Erythroblast (primary cell): ENCODE results near the gene DOCK2.

Experiments used
- DNase-seq, 2 experiments: peaks; one replicate each; lab custom pipeline; 2025; lab: John Stamatoyannopoulos, UW
- GATA1 ChIP-seq: IDR thresholded peaks from 2 replicates; pipeline ENCODE4 v1.6.1; 2011; ENCODE audit warnings: low read depth, mild to moderate bottlenecking, control low read depth, low read length, moderate library complexity
- POLR2A ChIP-seq: IDR thresholded peaks from 2 replicates; pipeline ENCODE4 v1.6.1; 2011; ENCODE audit warnings: mild to moderate bottlenecking, low read length

The DOCK2 gene

GRCh38 chr5:169870211-169870610 lies 233.1 kb downstream of the DOCK2 start:
- no peak for DNase-seq

GRCh38 chr5:169871826-169872490 lies 234.9 kb downstream of the DOCK2 start:
- TF ChIP-seq GATA1 (no peak), POLR2A (no peak)
- DNase-seq: no peak

More at GRCh38 chr5:169870211-169870610, 233.1 kb downstream of the DOCK2 start:
- no peak for TF ChIP-seq POLR2A
- no peak for TF ChIP-seq GATA1

GRCh38 chr5:169873642-169874041 lies 236.6 kb downstream of the DOCK2 start:
- DNase-seq: no peak
- TF ChIP-seq GATA1: no peak
- TF ChIP-seq POLR2A: no peak

GRCh38 chr5:169874621-169875020 lies 237.5 kb downstream of the DOCK2 start:
- DNase-seq: no peak
- TF ChIP-seq GATA1 (no peak), POLR2A (no peak)

- TF ChIP-seq GATA1 (no peak), POLR2A (no peak)
- no peak for DNase-seq
These were observed 238.1 kb downstream of the DOCK2 start for GRCh38 chr5:169875091-169875728.

- no peak for DNase-seq
- no peak for TF ChIP-seq GATA1
These were observed 238.7 kb downstream of the DOCK2 start for GRCh38 chr5:169875731-169876130.

- DNase-seq: no peak
- TF ChIP-seq POLR2A (no peak), GATA1 (no peak)
These were observed 239.3 kb downstream of the DOCK2 start for GRCh38 chr5:169876386-169876785.

- DNase-seq: no peak
- TF ChIP-seq GATA1: no peak
- no peak for TF ChIP-seq POLR2A
These were observed 243.1 kb downstream of the DOCK2 start for GRCh38 chr5:169880012-169880663.

GRCh38 chr5:169880785-169881184 lies 243.7 kb downstream of the DOCK2 start:
- no peak for DNase-seq
- TF ChIP-seq POLR2A: no peak
- TF ChIP-seq GATA1: no peak

GRCh38 chr5:169881702-169882303 lies 244.7 kb downstream of the DOCK2 start:
- TF ChIP-seq POLR2A (no peak), GATA1 (no peak)
- DNase-seq: no peak

- no peak for DNase-seq
- TF ChIP-seq GATA1 (no peak), POLR2A (no peak)
These were observed 249.0 kb downstream of the DOCK2 start for GRCh38 chr5:169886033-169886432.

GRCh38 chr5:169886677-169887076 lies 249.6 kb downstream of the DOCK2 start:
- no peak for DNase-seq
- TF ChIP-seq GATA1 (no peak), POLR2A (no peak)

- no peak for DNase-seq
- TF ChIP-seq GATA1: no peak
- no peak for TF ChIP-seq POLR2A
These were observed 252.5 kb downstream of the DOCK2 start for GRCh38 chr5:169889572-169889971.

- no peak for DNase-seq
- TF ChIP-seq POLR2A (no peak), GATA1 (no peak)
These were observed 255.9 kb downstream of the DOCK2 start for GRCh38 chr5:169893010-169893409.
